HG02870 (cell line): ENCODE results near the gene CPSF3.

Experiments
- ATAC-seq: cut with Tn5 transposase; IDR thresholded peaks from one replicate; pipeline ENCODE4 v1.9.1; 2021; ENCODE audit warnings: mild to moderate bottlenecking, moderate library complexity; ENCODE audit not compliant: unreplicated experiment

The CPSF3 gene

DNA sequence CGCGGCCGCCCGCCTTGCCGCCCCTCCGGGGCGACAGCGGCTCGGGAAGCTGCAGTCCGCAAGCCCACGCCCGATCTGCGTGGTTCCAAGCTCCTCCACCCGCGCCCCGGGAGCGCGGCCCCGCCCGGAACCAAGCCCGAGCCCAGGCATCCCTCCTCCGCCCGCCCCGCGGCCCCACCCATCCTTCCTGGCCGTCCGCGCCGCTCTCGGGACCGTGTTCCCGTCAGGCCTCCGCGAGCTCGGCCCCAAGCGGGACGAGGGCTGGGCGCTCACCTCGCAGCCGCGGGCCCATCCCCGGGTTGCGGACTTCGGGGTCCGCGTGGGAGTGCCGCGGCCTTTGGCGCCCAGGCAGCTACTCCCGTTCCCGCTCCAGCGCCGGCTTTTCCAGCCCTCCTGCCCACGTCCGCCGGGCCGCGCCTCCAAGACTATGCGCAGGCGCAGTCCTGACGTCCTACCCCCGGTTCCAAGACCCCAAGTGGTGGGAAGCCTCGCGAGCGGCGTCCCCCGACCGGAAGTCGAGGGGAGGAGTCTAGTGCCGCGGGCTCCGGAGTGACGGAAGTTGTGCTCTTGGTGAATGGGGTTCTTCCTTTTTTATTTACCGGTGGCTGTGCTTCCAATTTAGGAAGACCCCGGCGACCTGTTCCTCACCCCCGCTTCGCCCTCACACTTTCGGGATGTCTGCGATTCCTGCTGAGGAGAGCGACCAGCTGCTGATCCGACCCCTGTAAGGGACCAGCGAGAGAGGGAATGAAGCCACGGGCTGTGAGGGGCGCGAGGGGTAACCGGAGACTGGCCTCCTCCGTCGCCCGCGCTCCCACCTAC lies at the start of gene CPSF3, which contains the start of gene ITGB1BP1:
Gene CPSF3, plus strand, starts transcription at position 555 of the 822 bp plus-strand sequence. Its CDS starts 120 bp downstream, at position 675.
Gene ITGB1BP1, minus strand, starts transcription at position 429 of the 822 bp plus-strand sequence. CDS start 4,831 bp downstream, outside the sequence.
- ATAC-seq, result peak; percentile 82

DNA sequence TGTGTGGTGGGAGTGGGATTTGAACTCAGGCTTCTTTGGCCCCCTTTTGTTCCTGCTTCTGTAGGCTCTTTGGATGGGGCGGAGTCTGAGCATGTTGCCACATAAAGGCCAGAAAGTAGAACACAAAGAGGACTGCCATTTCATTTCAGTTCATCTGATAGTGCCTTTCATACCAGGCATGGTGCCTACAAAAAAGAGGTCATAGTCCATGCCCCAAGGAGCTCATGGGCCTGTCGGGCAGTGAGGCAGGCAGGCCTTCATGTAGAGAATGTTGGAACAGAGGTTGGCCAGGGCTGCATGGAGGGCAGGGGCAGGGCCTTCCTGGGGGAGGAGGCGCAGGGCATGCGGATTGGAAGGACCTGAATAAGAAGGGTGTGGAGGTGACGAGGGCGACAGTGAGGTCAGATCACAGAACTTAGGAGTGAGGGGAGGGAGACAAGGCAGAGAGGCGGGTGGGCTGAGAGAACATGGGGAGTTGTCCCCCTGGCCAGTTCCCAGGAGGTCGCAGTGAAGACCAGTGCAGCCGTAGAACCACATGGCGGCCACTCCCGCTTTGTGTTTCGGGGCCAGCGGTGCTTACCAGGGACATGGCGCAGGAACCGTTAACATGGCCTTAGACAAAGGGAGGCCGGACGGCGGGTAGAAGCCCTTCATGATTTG lies 49.3 kb upstream of the CPSF3 start:
- no peak for ATAC-seq

- no peak for ATAC-seq
Observed at GRCh38 chr2:9375857-9376428, 47.5 kb upstream of the CPSF3 start.

- ATAC-seq, result no peak
Observed at GRCh38 chr2:9377461-9378097, 45.9 kb upstream of the CPSF3 start.

DNA sequence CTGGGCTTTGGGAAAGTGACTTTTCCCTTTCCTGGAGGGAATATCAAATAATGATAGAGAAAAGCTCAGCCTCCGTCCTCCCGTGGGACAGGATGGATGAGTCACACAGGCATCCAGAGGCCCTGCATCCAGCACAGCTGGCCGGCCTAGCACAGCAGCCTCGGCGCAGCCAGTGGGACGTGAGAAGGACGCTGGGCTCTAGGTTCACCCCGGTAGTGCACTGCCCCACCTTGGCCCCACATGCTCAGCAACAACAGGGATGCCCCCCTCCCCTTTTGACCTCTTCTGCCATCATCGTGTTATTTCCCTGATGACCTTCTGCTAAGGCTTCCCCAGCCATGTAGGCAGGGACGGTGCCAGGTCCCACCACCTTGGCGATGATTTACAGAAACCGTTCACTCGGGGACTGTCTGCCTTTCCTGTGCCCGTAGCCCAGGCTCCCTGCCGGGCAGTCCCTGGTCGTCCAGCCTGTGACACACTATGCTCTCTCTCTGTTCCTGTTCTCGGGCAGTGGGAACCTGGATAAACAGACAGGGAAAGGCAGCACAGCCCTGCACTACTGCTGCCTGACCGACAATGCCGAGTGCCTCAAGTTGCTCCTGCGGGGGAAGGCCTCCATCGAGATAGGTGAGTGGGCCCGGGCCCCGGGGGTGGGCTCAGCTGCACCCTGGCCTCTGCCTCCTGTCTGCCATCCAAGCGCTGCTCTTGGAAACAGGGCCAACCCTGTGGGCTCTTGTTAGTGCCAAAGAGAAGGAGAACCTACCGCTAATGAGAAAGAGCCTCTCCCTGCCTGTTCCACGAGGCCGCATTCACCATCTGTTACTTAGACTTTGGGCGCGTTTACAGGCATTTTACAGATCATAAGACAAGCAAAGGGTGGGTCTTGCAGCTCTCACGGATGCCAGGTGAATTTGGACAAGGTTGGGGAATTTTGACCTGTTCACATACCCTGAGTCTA lies 44.7 kb upstream of the CPSF3 start:
- no peak for ATAC-seq

DNA sequence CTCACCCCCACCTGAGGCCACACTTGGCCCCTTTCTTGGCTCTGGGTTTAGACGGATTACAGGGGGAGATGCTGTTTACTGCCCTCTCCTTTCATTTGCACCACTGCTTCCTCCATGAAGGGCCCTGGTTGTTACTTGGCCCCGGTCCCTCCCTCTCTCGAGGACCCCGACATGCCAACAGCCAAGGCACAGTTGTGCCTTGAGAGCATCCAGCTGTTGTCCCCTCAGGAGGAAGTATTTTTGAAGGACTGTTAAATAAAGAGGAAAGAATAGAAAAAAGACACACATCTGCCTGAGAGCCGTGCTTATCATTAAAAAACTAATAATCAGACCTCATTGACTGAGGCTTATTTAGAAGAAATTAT lies 44.1 kb upstream of the CPSF3 start:
- no peak for ATAC-seq

DNA sequence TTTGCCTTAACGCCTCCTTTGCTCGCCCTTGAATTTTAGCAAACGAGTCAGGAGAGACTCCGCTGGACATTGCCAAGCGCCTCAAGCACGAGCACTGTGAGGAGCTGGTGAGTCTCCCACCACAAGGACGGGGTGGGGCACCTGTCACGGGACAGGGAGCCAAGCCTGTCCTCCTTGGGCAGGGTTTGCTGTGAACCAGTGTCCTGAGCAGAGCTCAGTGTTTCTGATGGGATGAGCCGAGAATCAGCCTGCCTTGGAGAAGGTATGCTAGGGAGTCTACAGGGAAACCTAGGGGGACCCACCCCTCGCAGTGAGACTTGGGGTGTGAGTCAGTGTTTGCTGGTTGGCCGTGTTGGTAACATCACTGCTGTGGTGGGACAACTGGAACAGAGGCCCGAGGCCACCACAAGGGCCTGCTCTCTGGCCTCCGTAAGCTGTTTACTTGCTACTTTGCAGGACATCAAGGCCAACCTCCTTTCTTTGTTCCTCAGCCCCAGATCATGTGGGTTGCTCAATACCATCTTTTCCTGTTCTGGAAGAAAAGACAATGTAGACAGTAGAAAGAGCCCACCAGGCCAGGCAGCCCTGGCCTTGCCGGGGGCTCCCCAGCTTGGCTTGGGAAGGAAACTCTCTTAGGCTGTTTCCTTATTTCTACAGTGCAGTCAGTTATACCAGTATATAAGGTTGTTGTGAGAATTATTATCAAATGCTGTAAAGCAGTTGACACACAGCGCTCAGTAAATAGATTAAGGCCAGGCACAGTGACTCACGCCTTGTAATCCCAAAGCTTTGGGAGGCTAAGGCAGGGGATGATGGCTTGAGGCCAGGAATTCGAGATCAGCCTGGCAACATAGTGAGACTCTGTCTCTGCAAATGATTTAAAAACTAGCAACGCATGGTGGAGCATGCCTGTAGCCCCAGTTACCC lies 42.5 kb upstream of the CPSF3 start:
- no peak for ATAC-seq

DNA sequence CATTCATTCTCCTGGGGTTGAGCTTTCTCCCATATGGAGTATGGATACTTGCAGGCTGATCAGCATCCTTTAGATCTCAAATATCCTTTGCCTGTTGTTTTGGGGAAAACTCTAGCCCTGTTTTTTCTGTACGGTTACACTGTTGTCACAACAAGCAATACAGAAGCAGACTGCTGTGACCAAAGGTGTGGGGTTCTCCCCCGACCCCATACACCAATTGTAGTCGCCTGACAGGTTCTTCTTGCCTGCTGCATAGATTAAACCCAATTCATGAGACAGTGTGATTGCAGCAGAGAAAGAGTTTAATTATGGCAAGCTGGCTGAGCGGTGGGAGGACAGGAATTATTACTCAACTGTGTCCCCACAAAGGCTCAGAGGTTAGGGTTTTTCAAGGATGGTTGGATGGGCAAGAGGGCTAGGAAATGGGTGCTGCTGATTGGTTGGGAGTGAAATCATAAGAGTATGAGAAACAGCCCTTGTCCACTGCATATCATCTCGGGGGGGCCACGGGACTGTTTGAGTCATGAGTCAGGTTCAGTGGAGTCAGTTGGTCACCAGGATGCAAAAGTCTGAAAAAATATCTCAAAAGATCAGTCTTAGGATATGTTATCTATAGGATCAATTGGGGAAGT lies 40.7 kb upstream of the CPSF3 start:
- no peak for ATAC-seq

- no peak for ATAC-seq
Observed at GRCh38 chr2:9384521-9384920, 38.9 kb upstream of the CPSF3 start.

GRCh38 chr2:9385841-9386240 lies 37.6 kb upstream of the CPSF3 start:
- no peak for ATAC-seq

DNA sequence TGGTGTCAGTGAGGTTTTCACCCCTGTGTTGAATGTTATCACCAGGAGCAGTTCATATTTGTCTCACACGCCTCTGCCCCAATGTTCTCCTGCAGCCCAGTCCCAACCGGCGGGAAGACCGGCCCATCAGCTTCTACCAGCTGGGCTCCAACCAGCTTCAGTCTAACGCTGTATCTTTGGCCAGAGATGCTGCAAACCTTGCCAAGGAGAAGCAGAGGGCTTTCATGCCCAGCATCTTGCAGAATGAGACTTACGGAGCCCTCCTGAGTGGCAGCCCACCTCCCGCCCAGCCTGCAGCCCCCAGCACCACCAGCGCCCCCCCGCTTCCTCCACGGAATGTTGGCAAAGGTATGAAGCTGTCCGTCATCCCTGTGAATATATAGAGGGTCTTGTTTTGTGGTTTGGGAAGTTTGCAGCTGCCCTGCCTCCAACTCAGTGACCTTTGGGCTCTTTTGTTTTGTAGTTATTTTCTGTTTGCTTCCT lies 35.2 kb upstream of the CPSF3 start:
- no peak for ATAC-seq

GRCh38 chr2:9388950-9389911 lies 34.2 kb upstream of the CPSF3 start:
- ATAC-seq, result no peak

DNA sequence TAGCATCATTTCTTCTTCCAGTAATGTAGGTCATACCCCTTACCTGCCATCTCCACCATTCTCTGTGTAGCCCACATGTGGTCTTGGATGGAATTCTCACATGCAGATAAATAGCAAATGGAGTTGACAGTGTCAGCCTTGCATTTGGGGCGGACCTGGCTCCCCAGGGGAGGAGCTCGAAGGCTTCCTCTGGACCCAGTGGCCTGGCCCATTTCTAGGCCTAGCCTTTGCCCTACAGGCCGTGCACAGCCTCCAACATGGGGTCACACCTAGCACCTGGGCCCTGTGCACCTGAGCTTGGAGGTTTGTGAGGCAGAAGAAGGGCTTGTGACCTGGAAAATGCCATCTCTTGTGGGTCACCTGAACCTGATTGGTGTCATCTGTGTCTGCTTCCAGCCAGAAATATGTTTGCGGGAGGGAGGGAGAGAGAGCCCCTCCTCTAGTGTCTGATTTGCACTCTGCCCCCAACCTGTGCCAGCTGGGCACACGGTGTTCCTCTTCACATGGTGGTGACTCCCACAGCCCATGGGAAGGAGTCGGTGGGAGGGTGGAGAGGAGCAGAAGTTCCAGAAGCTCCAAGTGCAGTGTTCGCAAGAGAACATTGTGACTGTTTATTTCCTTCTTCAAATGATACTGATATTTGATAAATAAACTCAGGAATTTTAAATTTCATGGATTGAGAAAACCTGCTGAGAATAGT lies 33.2 kb upstream of the CPSF3 start:
- no peak for ATAC-seq

DNA sequence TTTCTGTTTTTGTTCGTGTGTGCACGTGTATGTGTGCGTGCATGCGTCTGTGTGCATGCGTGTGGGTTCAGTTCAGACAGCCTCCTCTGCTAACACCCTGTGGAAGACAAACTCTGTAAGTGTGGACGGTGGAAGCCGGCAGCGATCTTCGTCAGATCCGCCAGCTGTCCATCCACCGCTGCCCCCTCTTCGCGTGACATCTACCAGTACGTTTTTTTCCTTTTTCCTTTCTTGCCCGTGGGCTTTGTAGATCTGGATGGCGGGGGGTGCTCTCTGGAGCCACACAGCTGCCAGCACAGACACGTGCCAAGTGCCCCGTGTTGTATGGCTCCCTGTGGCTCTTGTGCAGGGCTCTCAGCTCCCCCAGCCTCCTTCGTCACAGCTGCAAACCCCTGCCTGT lies 32.5 kb upstream of the CPSF3 start:
- ATAC-seq, result no peak

DNA sequence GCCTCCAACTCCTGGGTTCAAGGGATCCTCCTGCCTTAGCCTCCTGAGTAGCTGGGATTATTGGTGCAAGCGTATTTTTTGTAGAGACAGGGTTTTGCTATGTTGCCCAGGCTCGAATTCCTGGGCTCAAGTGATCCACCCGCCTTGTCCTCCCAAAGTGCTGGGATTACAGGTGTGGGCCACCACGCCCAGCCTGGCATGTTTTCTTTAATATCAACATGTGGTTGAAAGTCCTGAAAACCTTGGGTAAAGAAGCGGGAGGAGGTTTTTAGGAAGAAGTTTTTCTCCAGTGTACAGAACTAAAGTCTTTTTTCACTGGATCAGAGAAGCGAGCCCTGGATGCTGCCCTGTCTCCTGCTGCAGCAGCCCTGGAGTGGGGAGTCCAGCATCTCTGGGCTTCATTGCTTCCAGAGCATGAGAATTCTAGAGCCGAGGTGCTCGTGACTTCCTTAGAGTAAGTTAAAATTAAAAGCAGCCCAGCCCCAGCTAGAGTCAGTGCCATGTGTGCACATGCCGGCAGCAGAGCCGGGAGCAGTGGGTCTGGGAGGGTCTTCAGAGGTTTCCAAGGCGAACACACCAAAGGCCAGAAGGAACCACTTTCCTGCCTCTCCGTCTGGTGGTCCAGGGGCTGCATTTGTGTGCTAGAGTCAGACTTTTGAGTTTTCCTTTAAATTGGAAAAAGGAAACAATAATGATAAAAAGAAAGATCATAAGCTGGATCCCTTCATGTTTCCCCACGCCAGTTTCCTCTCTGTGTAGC lies 31.3 kb upstream of the CPSF3 start:
- no peak for ATAC-seq
